Effector CD4-positive, alpha-beta T cell (primary cell): ENCODE results near the gene TPCN2.

Experiments
- DNase-seq: peaks from one replicate; pipeline ENCODE4 v3.0.0-alpha.2; 2020

TPCN2 gene

GRCh38 chr11:69154938-69155301, 106.2 kb downstream of the TPCN2 start:
- no peak for DNase-seq

GRCh38 chr11:69155302-69156234, 106.8 kb downstream of the TPCN2 start, which contains the start of gene SMIM38:
Gene SMIM38, plus strand, starts transcription at chr11:69155935. Its CDS starts 1,912 bp downstream, at chr11:69157847.
- DNase-seq, result no peak

GRCh38 chr11:69156235-69156639, 107.5 kb downstream of the TPCN2 start:
- no peak for DNase-seq

GRCh38 chr11:69156673-69157155, 108.0 kb downstream of the TPCN2 start:
- no peak for DNase-seq

GRCh38 chr11:69157156-69157821, 108.6 kb downstream of the TPCN2 start:
- no peak for DNase-seq

- DNase-seq, result no peak
Measured at GRCh38 chr11:69157822-69158231, 109.1 kb downstream of the TPCN2 start.

- DNase-seq, result no peak
Measured at GRCh38 chr11:69158301-69159149, 109.8 kb downstream of the TPCN2 start.

- no peak for DNase-seq
Measured at GRCh38 chr11:69159150-69159852, 110.6 kb downstream of the TPCN2 start.

- DNase-seq, result no peak
Measured at GRCh38 chr11:69160296-69161116, 111.8 kb downstream of the TPCN2 start.

- no peak for DNase-seq
Measured at GRCh38 chr11:69161117-69161407, 112.3 kb downstream of the TPCN2 start.

- no peak for DNase-seq
Measured at GRCh38 chr11:69162505-69162904, 113.8 kb downstream of the TPCN2 start.

- no peak for DNase-seq
Measured at GRCh38 chr11:69163842-69164241, 115.1 kb downstream of the TPCN2 start.

GRCh38 chr11:69164824-69165223, 116.1 kb downstream of the TPCN2 start:
- DNase-seq, result no peak

GRCh38 chr11:69165775-69166174, 117.0 kb downstream of the TPCN2 start:
- no peak for DNase-seq

- no peak for DNase-seq
Measured at GRCh38 chr11:69166218-69167115, 117.7 kb downstream of the TPCN2 start.

- DNase-seq, result no peak
Measured at GRCh38 chr11:69167130-69167915, 118.6 kb downstream of the TPCN2 start.

GRCh38 chr11:69167916-69168691, 119.4 kb downstream of the TPCN2 start:
- DNase-seq, result no peak

- DNase-seq, result no peak
Measured at GRCh38 chr11:69169479-69169878, 120.7 kb downstream of the TPCN2 start.

GRCh38 chr11:69170704-69171103, 122.0 kb downstream of the TPCN2 start:
- no peak for DNase-seq
